ENCODE measurements around the gene UNC13A. TPM values are rescaled to one million over a fixed set of nuclear protein-coding genes. Genes with fewer than 3 reads are reported as not detected.

Gene UNC13A
- total and polyA plus RNA-seq, 2 donors (not counting 3 experiments of a cell fraction or from before 2014, with no cell fraction given) = 0.04 to 0.09 TPM

DNA sequence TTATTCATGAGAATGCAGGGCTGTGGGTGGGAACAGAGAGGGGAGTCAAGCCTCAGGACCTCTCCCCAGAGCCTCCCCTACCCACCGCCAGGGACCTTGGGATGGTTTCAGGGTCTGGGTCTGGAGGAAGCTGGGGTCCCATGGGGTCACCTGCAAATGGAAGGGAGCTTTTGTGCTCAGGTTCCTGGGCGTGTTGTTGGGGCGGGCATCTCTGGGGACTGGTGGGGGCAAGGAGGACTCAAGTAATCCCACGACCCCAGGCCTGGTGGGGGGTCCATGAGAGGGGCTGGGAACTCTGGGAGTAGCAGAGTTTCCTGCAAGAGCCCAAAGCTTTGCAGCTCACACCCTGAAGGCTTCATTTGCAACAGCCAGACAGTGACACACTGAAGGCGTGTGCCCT lies 60.2 kb downstream of the UNC13A start:
- TF ChIP-seq MYC (IDR thresholded peaks at IDR 0.05; ENCODE audit: low read depth, low read length) (no peak), POLR2A (IDR thresholded peaks at IDR 0.05; ENCODE audit: low read depth, low read length) (no peak), JUN (IDR thresholded peaks at IDR 0.05; ENCODE audit: borderline replicate concordance, insufficient read depth, insufficient read length, low read depth) (no peak), FOS (IDR thresholded peaks at IDR 0.05; ENCODE audit: borderline replicate concordance, insufficient read depth, low read length) (no peak), POLR2AphosphoS5 (IDR thresholded peaks at IDR 0.05; ENCODE audit: insufficient read depth, low read depth, low read length) (no peak), GATA2 (IDR thresholded peaks at IDR 0.05; ENCODE audit: insufficient read depth, insufficient read length, low read depth, low read length) (no peak), EZH2 (IDR thresholded peaks at IDR 0.05; ENCODE audit: borderline replicate concordance, low read depth, low read length, severe bottlenecking) (no peak)
- TF ChIP-seq, protein P1, sequence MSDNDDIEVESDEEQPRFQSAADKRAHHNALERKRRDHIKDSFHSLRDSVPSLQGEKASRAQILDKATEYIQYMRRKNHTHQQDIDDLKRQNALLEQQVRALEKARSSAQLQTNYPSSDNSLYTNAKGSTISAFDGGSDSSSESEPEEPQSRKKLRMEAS (IDR thresholded peaks at IDR 0.05; ENCODE audit: insufficient read depth, insufficient read length) = no peak
- TF ChIP-seq, protein P2, sequence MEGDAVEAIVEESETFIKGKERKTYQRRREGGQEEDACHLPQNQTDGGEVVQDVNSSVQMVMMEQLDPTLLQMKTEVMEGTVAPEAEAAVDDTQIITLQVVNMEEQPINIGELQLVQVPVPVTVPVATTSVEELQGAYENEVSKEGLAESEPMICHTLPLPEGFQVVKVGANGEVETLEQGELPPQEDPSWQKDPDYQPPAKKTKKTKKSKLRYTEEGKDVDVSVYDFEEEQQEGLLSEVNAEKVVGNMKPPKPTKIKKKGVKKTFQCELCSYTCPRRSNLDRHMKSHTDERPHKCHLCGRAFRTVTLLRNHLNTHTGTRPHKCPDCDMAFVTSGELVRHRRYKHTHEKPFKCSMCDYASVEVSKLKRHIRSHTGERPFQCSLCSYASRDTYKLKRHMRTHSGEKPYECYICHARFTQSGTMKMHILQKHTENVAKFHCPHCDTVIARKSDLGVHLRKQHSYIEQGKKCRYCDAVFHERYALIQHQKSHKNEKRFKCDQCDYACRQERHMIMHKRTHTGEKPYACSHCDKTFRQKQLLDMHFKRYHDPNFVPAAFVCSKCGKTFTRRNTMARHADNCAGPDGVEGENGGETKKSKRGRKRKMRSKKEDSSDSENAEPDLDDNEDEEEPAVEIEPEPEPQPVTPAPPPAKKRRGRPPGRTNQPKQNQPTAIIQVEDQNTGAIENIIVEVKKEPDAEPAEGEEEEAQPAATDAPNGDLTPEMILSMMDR (IDR thresholded peaks at IDR 0.05; ENCODE audit: extremely low read depth in 1 of 2, insufficient read depth in 1 of 2, low read depth in 1 of 2, low read length in 2 of 2) = no peak

More for the DNA sequence above, 60.2 kb downstream of the UNC13A start:
- no peak overlapping the region for H3K4me2 ChIP-seq (ENCODE audit: insufficient read depth, low read length)
- H3K9me1 ChIP-seq (replicated peaks; ENCODE audit: control insufficient read depth, extremely low read depth, insufficient read depth, low read length) = no peaks in the 10 kb centered on the region
- FAIRE-seq (no peak), DNase-seq (ENCODE audit: low read depth, low spot score) (no peak)
- no peaks in the 10 kb centered on the region for H3K27me3 ChIP-seq (ENCODE audit: control insufficient read depth in 2 of 2, insufficient read depth in 2 of 2, low read length in 2 of 2)
- H4K20me1 ChIP-seq (replicated peaks; ENCODE audit: control insufficient read depth, extremely low read depth, insufficient read depth, low read length) = no peaks in the 10 kb centered on the region
- dilution Hi-C loops (cut with MboI; ENCODE audit: extremely low pct_ligation_motif_present, low sequenced_read_pairs) = no loop called here
- H3K9ac ChIP-seq (replicated peaks; ENCODE audit: extremely low read depth, insufficient read depth, low read length) = no peak overlapping the region
- no peaks in the 10 kb centered on the region for H3K9me3 ChIP-seq (replicated peaks; ENCODE audit: control insufficient read depth, insufficient read depth, low read length)
- BruUV-seq (replicated peaks) = no TSS peak
- H2AFZ ChIP-seq (ENCODE audit: low read depth, low read length) = no peak overlapping the region
- ChIA-PET POLR2A (no interaction called here), CTCF (no interaction called here)
- intact Hi-C loops (cut with micrococcal nuclease) = no loop called here
- H3K79me2 ChIP-seq (ENCODE audit: control insufficient read depth, insufficient read depth, low read length) = no peaks in the 10 kb centered on the region
- no peaks in the 10 kb centered on the region for H3K4me1 ChIP-seq (ENCODE audit: control insufficient read depth, extremely low read depth, insufficient read depth, low read length)
- no peak overlapping the region for H3K27ac ChIP-seq (ENCODE audit: insufficient read depth, low read depth, low read length)
- H3K4me3 ChIP-seq (replicated peaks in 1 of 3; ENCODE audit: insufficient read depth in 1 of 3, low read depth in 1 of 3, low read length in 3 of 3) = no peak overlapping the region
- H3K36me3 ChIP-seq (ENCODE audit: control insufficient read depth in 2 of 2, extremely low read depth in 1 of 2, insufficient read depth in 2 of 2, low read length in 2 of 2) = no peaks in the 10 kb centered on the region

Measured in endothelial cell of umbilical vein (primary cell).